ENCODE data around the gene LCOR.
A peak's percentile ranks its signal among the peaks of the same experiment; 100 is the strongest.
"Not testable (repeated sequence)": the region's sequence is repeated elsewhere in the genome, so short reads cannot be mapped to it uniquely, and the experiment has no call there.

LCOR gene

DNA sequence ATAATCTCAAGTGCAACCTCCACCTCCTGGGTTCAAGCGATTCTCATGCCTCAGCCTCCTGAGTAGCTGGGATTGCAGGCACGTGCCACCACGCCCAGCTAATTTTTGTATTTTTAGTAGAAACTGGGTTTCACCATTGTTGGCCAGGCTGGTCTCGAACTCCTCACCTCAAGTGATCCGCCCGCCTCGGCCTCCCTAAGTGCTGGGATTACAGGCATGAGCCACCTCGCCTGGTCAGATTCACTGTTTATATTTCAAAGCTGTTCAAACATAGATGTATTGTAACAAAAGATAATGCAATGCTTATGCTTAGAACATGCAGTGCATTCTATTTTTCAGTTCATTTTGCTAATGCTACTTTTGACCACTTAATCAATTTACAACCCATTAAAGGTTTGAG, 111.1 kb downstream of the LCOR start:
- DNase-seq (ENCODE audit: low spot score) = not testable (repeated sequence)

DNA sequence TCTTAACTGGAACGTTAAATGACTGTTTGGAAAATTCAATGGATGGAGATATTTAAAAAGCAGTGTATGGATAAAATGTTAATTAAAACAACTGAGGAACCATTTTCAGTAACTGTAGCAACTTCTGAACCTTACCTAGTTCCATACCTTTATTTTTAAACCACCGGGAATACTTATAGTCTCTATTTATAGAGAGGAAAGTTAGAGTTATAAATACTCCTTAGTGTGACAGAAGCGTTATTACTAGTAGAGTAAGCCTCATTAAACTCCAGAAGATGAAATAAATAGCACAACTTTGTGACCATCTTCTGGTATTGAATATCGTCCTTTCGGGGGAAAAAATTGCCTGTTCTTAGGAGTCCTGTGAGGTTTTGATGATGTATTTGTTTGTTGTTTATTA, 114.9 kb downstream of the LCOR start:
- DNase-seq (ENCODE audit: low spot score) = no peak

DNA sequence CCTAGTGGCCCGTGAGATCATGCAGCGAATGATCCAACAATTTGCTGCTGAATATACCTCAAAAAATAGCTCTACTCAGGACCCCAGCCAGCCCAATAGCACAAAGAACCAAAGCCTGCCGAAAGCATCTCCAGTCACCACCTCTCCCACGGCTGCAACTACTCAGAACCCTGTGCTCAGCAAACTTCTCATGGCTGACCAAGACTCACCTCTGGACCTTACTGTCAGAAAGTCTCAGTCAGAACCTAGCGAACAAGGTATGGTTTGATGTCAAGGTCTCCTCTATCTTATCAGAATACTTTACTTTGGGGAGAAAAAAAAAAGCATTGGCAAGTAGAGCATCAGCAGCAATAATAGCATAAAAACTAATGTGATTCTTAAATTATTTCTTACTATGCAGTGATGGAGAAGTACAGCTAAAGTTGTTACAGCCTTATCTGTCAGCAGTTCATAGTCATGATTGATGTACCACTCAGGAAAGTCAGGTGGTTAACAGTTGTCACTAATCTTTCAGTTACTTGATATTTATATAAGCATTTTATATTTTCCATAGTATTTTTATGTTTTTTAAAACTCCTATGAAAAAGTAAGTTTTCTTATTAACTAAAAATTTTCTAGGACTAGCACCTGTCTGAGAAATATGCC, 117.1 kb downstream of the LCOR start:
- no peak for DNase-seq (ENCODE audit: low spot score)

DNA sequence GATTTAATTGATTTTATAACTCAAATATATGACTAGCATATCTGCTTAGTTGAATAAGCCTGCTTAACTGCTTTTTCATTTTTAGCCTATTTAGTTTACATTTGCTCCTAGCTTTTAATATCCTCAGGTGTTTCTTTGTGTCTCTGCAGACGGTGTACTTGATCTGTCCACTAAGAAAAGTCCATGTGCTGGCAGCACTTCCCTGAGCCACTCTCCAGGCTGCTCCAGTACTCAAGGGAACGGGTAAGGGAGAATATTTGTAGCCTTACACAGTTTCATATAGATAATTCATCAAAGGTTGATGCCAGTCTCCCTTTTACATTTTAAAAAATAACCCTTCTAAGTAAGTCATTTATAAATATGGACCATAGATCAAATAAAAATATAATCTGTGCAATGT, 119.9 kb downstream of the LCOR start:
- DNase-seq (ENCODE audit: low spot score) = no peak

DNA sequence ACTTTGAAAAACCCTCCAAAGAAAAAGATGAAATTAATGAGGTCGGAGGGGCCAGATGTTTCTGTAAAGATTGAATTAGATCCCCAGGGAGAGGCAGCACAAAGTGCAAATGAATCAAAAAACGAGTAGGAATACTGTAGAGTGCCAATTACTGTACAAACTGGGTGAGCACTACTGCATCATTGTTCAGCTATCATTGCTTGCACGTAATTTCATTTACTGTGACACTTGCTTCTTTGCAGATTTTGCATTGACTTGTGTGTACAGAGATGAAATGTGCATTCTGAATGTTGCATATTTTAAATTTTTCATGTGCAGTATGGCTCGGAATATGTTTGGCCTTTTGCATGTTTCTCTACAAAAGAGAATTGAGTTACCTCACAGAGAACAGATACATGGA, 123.7 kb downstream of the LCOR start:
- no peak for DNase-seq (ENCODE audit: low spot score)

DNA sequence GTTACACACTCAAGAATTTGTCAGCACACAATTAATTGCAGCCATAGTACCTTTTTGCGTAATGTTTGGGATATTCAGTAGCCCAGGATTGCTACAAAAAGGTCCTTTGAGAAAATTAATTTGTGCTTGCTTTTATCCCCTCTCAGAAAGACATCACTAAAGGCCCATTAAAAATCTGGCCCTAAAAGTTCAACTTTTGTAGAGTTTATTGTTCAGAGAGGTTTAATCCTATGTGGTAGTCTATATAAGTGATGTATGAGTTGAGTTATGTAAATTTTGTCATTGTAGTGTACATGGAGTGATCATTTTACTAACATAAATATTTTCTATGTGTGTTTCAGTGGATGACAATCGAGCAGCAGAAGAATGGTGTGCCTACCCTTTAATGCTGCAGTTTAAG, 126.0 kb downstream of the LCOR start:
- DNase-seq (ENCODE audit: low spot score) = no peak

DNA sequence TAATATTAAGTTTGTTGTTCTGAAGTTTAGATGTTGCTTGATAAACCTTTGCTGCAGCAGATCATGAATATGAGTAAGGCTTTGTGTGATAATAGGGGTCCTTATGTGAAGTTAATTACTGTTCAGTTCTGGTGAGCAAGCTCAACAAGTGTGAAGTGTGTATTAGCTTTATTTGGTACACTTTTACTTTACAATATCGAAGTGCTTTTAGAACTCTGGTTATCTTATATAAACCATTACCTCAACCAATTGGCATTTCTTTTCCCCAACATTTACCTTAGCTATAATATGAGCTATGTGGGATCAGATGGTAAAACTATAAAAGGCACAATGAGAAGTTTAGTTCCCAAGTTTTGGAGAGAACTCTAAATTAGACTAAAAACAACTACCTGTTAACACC, 127.6 kb downstream of the LCOR start:
- no peak for DNase-seq (ENCODE audit: low spot score)

DNA sequence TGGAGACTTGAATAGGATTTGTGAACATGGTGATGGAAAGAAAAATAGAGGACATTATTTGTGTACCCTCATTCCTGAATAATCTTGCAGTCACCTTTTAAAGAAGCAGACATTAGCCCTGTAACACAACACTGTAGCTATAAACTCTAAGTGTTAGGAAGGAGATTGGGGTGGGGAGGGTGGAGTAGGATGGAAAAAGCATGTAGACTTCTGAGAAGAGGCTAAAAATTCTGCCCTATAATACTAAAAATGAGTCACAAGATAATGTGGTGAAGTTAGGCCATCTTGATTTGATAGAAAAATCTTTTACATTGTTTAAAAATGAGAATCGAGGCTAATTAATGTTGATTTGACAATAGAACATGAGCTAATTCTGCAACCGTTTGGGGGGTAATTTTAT, 128.8 kb downstream of the LCOR start:
- DNase-seq (ENCODE audit: low spot score) = peak; percentile 12

DNA sequence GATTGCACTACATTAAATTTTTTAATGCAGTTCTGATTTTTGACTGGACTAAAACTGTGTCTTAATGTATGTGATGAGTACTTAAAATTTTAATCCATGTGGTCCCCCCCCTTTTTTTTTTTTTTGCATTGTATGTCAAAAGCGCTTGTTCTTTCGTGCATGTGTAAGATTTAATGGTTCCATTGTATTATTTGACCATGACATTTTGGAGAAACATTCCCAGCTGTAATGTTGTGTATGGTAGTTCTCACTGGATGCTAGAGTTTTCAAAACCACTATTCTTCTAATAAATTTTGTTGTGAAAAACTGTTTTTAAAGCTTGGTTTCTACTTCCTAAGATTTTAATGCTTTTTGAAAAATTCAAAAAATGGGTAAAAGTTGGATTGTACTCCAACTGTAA, 132.0 kb downstream of the LCOR start:
- DNase-seq (ENCODE audit: low spot score) = no peak

DNA sequence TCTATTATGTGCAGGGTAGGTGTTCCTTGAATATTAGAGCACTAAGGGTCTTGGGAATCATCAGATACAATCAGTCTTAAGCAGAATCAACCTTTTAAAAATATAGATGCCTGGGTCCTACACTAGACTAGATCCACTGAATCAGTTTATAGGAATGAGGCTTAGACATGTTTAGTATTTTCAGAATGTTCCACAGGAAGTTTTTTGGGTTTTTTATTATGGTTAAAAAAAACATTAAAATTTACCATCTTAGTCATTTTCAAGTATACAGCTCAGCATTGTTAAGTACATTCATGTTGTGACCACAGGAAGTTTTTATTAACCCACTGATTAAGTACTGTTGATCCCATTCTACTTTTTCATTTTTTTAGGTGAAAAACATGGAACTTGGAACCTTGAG, 135.7 kb downstream of the LCOR start:
- peak; percentile 40 for DNase-seq (ENCODE audit: low spot score)

DNA sequence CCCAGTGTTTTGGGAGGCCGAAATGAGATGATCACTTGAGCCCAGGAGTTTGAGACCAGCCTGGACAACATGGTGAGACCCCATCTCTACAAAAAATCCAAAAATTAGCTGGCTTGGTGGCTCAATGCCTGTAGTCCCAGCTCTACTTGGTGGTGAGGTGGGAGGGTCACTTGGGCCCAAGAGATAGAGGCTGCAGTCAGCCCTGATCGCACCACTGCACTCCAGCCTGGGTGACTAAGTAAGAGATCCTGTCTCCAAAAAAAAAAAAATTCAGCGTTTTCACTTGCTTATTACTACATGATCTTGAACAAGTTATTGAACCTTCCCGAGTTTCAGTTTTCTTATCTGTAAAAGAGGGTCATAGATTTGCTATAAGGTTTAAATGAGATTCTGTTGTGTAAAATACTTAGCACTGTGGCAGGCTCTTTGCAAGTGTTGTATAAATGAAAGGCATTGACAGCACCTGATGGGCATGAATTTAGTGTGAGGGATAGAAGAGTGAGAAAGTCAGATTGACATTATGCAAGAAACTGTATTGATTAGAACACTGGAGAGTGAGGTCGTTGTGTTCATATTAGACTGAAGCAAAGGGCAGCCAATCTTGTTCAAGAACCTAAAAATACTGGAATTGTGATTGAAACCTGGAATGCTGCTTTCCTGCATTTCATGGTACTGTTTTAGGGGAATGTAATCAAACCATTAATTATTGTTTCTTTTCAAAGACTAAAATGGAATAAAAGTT, 136.8 kb downstream of the LCOR start:
- no peak for DNase-seq (ENCODE audit: low spot score)

DNA sequence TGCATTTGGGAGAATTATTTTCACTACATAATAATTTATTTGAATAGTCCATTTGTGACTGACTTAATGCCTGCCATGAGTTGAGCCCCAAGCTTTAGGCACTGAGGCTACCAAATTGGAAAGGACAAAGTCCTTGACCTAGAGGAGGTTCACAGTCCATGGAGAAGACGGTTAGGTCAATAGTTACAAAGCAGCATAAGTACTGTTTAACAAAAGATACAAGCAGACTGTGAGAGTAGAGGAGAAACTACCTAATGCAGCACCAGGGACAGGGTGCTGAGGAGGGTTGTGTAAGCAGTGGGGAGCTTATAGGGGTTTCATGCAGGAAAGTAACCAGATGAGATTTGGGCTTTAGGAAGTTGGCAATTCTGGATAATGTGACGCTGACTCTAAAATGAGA, 139.2 kb downstream of the LCOR start:
- no peak for DNase-seq (ENCODE audit: low spot score)

DNA sequence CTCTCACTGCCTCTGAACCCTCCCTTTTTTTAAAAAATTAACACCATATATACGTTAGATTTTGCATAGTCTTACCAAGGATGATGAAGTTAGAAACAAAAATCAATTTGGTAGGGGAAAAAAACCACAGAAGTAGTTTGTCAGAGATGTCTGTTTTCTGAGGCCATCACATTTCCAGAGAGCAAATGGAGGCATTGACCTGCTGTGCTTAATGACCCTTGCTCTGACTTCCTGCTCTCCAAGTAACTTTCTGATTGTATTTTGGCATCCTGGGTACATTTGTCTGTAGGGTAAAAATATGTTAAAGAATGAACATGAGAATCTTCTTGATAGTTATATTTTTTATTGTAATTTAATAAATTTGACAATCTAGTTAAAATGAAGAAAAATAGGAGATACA, 140.2 kb downstream of the LCOR start:
- no peak for DNase-seq (ENCODE audit: low spot score)

DNA sequence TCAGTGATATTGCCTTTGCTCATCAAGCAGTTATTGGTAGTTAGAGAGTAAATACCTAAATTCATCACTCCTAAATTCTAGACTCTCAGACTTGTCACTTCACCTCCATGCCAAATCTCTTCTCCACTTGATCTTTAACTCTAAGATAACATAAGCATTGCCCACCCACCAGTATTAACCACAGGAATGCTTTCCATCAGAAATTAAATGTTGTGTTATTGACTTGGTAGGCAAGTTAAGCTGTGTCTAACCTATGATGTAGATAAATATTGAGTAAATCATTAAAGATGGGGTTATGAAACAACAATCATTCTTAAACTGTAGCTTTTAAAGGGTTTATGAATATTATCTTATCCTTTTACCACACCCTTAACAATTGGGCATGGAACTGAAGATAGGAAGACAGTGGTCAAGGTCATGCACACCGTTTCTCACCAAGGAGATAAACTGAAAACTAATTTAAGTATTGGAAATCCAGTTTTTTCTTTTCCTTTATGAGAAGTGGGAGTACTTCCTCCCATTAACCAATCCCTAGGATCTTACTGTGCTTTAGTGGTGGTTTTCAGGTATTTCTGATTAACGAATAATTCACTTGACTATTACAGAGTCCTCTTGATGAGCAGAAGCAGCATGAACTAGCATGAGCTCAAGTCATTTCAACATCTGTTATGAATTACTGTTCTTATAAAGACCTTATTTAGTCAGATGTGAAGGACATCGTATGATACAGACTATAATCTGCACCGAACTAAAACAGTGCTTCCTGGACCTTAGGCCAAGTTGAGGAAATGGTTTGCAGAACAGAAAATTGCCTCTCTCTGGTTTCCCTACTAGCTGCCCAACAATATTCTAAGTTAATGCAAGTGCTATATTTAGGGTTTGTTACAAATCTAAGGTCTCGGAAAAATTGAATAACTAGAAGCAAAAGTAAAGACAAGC, 142.0 kb downstream of the LCOR start:
- DNase-seq (ENCODE audit: low spot score) = no peak

DNA sequence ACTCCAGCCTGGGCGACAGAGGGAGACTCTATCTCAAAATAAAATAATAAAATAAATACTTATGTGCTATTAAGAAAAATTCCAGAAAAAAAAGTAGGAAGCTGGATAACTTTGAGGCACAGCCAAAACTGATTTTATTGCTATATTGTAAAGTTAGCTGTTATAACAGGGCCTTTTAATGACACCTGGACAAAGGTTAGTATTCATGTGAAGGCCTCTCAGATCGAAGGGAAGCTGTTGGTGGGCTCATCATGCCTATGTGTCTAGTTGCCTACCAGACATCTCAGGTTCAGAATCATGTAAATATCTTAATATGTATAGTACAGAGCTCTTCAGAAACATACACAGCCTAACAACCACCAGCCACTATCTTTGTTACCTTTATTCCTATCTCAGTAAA, 143.0 kb downstream of the LCOR start:
- no peak for DNase-seq (ENCODE audit: low spot score)

DNA sequence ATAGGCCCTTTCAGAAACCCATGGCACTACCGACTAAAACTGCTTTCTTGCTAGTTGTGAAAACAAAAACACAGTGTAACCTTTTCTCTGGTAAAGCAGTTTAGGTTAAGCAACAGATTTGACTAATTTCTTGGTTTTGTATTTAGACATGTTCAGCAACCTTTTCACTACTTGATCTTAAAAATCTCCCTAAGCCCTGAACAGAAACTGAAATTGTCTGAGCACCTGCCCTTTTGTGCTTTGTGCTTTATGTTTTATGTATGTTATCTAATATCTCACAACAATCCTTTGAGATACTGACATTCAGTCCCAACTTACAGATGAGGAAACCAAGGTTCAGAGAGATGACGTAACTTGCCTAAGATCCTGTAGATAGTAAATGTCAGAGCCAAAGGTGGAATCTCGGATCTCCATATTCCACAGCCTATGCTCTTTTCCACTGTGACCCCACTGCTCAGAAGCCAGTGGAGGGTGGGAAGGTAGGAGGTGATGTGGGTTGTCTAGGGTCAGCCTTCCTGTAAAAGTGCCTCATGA, 146.6 kb downstream of the LCOR start:
- DNase-seq (ENCODE audit: low spot score) = no peak

DNA sequence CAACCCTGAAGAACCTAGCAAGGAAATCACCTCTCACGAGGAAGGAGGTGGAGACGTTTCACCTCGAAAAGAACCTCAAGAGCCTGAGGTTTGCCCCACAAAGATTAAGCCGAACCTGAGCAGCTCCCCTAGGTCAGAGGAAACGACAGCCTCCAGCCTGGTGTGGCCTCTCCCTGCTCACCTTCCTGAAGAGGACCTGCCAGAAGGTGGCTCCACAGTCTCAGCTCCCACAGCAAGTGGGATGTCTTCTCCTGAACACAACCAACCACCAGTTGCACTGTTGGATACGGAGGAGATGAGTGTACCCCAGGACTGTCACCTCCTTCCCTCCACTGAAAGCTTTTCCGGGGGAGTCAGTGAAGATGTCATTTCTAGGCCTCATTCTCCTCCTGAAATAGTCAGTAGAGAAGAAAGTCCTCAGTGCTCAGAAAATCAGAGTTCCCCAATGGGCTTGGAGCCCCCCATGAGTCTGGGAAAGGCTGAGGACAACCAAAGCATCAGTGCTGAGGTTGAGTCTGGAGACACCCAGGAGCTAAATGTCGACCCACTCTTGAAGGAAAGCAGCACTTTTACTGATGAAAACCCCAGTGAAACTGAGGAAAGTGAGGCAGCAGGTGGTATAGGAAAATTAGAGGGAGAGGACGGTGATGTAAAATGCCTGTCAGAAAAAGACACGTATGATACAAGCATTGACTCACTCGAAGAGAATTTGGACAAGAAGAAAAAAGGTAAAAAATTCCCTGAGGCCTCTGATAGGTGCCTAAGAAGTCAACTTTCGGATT, 150.2 kb downstream of the LCOR start:
- no peak for DNase-seq (ENCODE audit: low spot score)

DNA sequence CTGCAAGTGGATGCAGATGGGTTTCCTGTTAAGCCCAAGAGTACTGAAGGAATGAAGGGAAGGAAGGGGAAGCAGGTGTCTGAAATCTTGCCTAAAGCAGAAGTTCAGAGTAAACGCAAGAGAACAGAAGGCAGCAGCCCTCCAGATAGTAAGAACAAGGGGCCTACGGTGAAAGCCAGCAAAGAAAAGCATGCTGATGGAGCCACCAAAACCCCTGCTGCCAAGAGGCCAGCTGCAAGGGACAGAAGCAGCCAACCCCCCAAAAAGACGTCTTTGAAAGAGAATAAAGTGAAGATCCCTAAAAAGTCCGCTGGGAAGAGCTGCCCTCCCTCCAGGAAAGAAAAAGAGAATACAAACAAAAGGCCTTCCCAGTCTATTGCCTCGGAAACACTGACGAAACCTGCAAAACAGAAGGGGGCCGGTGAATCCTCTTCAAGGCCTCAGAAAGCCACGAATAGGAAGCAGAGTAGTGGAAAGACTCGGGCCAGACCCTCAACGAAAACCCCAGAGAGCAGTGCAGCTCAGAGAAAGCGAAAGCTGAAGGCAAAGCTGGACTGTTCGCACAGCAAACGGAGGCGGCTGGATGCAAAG, 152.5 kb downstream of the LCOR start:
- DNase-seq (ENCODE audit: low spot score) = no peak

DNA sequence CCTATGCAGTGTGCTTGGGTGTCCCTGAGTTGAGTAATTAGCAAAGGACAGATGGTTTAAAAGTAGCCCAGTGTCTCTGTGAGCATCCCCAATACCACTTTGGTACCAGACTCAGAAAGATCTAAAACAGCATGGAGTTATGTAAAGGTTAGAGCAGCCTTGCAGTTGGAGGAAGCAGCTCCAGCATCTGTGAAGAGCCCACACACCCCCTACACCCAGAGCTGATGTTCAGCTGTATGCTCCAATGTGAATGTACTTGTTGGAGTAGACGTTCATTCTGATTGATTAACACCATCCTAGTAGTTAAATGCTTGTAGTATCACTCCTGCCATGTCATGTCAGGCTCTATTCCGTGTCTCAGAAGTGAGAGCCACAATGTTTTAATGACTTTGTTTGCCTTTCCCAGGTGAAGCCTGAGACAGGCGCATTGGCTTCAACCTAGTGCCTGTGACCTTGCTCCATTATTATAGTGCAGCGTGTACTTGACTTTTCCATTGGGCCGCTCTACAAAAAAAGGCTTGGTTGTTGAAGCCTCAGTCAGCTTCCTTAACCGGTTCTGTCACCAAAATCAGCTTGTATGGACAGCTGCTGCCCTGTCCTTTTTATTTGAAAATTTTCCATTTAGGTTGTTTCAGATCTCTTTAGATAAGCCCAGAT, 154.2 kb downstream of the LCOR start:
- no peak for DNase-seq (ENCODE audit: low spot score)

DNA sequence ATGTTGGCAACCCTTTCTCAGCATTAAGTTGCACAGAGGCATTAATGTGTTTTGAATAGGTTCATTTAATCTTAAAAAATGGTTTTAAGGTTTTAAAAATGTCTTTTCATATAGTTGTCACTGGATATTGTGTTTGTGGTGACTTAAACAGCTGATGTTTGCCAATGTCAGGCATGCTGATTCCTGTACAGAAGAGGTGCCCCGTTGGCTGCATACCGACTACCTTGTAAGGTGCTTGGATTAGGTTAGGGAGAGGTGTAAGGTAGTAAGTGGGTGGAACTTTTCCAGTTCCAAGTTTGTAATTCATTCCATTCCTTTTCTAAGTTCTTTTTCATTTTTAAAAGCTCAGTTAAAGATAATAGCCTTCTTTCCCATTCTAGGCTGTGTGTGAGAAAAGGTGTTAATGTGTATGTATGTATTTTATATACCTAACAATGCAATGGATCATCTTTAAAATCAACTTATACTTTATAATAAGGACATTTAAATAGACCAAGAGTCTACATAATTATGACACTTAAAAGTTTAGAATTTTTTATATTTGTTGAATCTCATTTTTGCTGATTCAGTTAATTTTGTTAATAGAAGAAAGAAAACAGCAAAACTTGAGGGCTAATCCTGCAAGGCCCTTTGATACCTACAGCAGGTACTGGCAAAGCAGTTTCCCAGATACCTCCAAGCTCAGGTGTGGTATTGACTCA, 155.2 kb downstream of the LCOR start:
- no peak for DNase-seq (ENCODE audit: low spot score)
